Skin epidermis (tissue), 12 donors: Measurements from ENCODE around the gene PTPRN2.
"Not testable (repeated sequence)": the region's sequence is repeated elsewhere in the genome, so short reads cannot be mapped to it uniquely, and the experiment has no call there.

Source experiments
- H3K27ac ChIP-seq, 21 experiments: fragments of 200-600 bp; sonication (generic) in 11 of 21; one replicate each; pipeline ENCODE4 v1.5.0; 2020; ENCODE audit warnings: mild to moderate bottlenecking in 3 of 21, inconsistent platforms in 2 of 21, moderate library complexity in 2 of 21
- H3K4me3 ChIP-seq, 7 experiments: fragments of 200-600 bp; sonication (generic) in 2 of 7; one replicate each; pipeline ENCODE4 v1.5.0; 2020; ENCODE audit warnings: inconsistent platforms in 2 of 7, mild to moderate bottlenecking in 2 of 7, moderate library complexity in 1 of 7

Gene PTPRN2

GRCh38 chr7:157777194-157777762, 810.3 kb downstream of the PTPRN2 start:
- not testable (repeated sequence) for H3K27ac ChIP-seq, H3K4me3 ChIP-seq

- no peak overlapping the region for H3K27ac ChIP-seq
- H3K4me3 ChIP-seq, result no peak overlapping the region
Measured at GRCh38 chr7:157775560-157776332, 811.9 kb downstream of the PTPRN2 start.

- Histone ChIP-seq H3K27ac (no peak overlapping the region), H3K4me3 (no peak overlapping the region)
Measured at GRCh38 chr7:157775021-157775559, 812.5 kb downstream of the PTPRN2 start.

GRCh38 chr7:157774495-157774894, 813.1 kb downstream of the PTPRN2 start:
- Histone ChIP-seq H3K4me3 (no peak overlapping the region), H3K27ac (no peak overlapping the region)

GRCh38 chr7:157773361-157773760, 814.3 kb downstream of the PTPRN2 start:
- Histone ChIP-seq H3K27ac (no peak overlapping the region), H3K4me3 (no peak overlapping the region)

- Histone ChIP-seq H3K4me3 (no peak overlapping the region), H3K27ac (no peak overlapping the region)
Measured at GRCh38 chr7:157772486-157773130, 815.0 kb downstream of the PTPRN2 start.

GRCh38 chr7:157771689-157772088, 815.9 kb downstream of the PTPRN2 start:
- Histone ChIP-seq H3K4me3 (no peak overlapping the region), H3K27ac (no peak overlapping the region)

- no peak overlapping the region for H3K4me3 ChIP-seq
Measured at GRCh38 chr7:157770716-157771320, 816.8 kb downstream of the PTPRN2 start.

GRCh38 chr7:157769526-157770215, 818.0 kb downstream of the PTPRN2 start:
- no peak overlapping the region for H3K4me3 ChIP-seq
- no peak overlapping the region for H3K27ac ChIP-seq

More at GRCh38 chr7:157770716-157771320, 816.8 kb downstream of the PTPRN2 start:
- no peak overlapping the region for H3K27ac ChIP-seq

- Histone ChIP-seq H3K4me3 (no peak overlapping the region), H3K27ac (no peak overlapping the region)
Measured at GRCh38 chr7:157769086-157769485, 818.5 kb downstream of the PTPRN2 start.

- Histone ChIP-seq H3K27ac (no peak overlapping the region), H3K4me3 (no peak overlapping the region)
Measured at GRCh38 chr7:157768198-157768597, 819.4 kb downstream of the PTPRN2 start.

GRCh38 chr7:157767506-157768197, 820.0 kb downstream of the PTPRN2 start:
- H3K27ac ChIP-seq, result no peak overlapping the region
- H3K4me3 ChIP-seq, result no peak overlapping the region

GRCh38 chr7:157766098-157766497, 821.5 kb downstream of the PTPRN2 start:
- Histone ChIP-seq H3K4me3 (no peak overlapping the region), H3K27ac (no peak overlapping the region)

- H3K4me3 ChIP-seq, result no peak overlapping the region
- no peak overlapping the region for H3K27ac ChIP-seq
Measured at GRCh38 chr7:157764946-157765537, 822.6 kb downstream of the PTPRN2 start.

- Histone ChIP-seq H3K4me3 (no peak overlapping the region), H3K27ac (no peak overlapping the region)
Measured at GRCh38 chr7:157764193-157764592, 823.4 kb downstream of the PTPRN2 start.

- Histone ChIP-seq H3K4me3 (no peak overlapping the region), H3K27ac (no peak overlapping the region)
Measured at GRCh38 chr7:157763279-157764000, 824.2 kb downstream of the PTPRN2 start.

- no peak overlapping the region for H3K27ac ChIP-seq
- no peak overlapping the region for H3K4me3 ChIP-seq
Measured at GRCh38 chr7:157762824-157763223, 824.8 kb downstream of the PTPRN2 start.
